Measurements from ENCODE around the gene TEKTIP1.

DNA sequence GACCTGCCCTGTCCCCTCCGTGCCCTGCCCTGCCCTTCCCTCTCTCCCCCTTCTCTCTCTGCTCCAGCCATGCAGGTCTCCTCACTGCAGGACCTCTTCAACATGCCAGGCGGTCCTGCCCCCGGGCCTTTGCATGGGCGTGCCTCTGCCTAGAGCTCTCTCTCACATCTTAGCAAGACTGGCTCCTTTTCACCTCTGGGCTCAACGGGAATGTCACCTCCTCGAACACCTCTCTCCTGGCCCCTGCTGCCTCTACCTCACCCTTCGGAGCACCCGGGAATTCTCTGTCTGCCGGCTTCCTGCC, 12.8 kb downstream of the TEKTIP1 start:
- TF ChIP-seq CTCF (conservative IDR thresholded peaks at IDR 0.05 in 1 of 2, IDR thresholded peaks at IDR 0.05 in 1 of 2; ENCODE audit: low read depth in 1 of 2, low read length in 2 of 2) (no peak), EZH2 (IDR thresholded peaks at IDR 0.05; ENCODE audit: low read length, missing control alignments) (no peak)
